GM15510 (cell line): Measurements from ENCODE around the gene GZF1.

Experiments
- POLR2A ChIP-seq: IDR thresholded peaks from 3 replicates; pipeline ENCODE4 v1.6.1; 2011; ENCODE audit warnings: borderline replicate concordance; ENCODE audit not compliant: insufficient read length; ENCODE audit errors: extremely low read depth

Gene GZF1

DNA sequence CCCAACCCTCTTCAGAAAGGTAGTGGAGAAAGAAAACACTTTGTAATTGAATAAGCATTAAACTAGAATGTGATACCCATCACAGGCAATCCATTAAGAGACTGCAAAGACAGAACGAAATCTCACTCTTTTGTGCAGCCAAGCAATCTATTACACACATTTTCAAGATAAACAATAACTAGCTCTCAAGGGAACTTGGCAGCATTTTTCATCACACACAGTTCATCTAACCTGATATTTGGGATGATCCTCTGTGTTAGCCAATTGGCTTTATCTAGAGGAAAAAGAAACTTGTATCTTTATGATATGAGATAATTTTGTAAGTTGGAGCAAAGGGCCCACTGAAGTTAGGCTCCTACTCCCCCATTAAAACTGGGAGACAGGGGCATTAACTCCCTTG lies 1.5 kb upstream of the GZF1 start:
- no peak for TF ChIP-seq POLR2A

DNA sequence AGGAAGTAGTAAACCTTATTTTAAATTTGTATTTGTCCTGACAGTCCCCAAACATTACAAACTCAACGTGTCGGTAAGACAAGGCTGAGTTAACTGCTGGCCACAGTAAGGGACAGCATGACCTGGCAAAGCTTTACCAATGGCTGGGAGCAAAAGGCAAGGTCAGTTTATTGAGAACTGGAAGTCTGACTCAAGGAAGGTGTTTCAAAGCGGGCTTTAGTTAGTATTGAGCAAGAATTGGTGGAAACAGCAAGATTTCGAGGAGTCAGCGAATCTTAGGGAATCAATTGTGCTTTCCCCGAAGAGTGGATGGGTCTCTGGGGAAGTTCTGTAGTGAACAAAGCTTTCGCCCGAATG lies 885 bp upstream of the GZF1 start:
- TF ChIP-seq POLR2A: no peak

DNA sequence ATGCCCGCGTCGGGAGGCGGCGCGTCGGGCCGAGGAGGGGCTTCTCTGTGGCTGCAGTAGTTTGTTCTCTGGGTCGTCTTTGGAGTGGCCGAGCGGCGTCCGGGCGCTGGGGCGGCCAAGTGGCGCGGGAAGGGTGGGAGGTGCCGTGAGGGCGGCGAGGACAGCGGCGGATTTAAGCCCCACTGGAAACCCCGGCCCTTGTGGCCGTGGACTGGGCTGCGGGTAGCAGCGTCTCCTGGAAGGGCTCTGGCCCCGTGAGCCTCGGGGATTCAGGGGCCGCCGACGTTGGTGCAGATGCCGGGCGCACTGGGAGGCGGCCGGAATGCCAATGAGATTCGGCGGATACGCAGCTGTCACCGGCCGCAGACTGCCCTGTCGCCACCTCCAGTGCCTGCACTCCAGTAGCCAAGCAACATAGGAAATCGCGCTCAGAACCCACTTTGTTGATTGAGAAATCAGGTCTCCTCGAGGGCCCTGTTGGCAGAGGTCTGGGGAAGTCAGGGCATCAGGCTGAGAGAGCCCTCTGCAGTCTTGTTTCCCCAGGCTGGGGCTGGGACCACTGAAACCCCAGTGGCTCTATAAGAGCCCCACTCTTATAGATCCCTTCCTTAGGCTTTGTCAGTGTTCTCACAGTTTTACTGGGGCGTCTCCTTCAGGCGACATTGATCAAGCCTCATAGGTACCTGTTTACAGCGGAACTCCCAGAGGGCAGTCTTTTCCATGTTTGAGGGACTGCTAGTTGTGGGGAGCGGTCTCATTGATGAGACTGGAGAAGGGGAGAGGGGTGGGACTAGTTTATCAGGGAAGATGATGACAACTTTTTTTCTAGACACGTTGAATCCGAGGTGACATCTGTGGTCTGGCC lies 642 bp downstream of the GZF1 start:
- no peak for TF ChIP-seq POLR2A

- TF ChIP-seq POLR2A: no peak
These were observed 1.3 kb downstream of the GZF1 start for GRCh38 chr20:23363257-23363649.

GRCh38 chr20:23365390-23366165 lies 3.6 kb downstream of the GZF1 start:
- TF ChIP-seq POLR2A: no peak

DNA sequence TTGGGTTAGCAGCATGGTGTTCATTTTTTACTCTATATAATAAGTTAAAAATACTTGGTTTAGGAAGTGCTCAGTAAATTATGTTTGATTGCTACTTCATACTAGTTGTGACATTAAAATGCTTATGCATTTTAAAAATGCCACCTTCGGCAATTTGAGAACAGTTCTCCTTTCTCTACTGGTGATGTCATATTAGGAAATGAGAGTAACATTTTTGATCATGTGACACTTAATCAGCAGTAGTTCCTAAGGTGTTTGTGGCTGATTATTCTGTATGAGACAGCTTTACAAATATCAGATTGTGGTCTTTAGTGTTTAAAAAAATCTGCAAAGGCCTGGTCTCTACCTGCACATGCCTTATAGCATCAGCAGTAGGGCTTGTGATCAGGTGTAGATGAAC lies 4.4 kb downstream of the GZF1 start:
- no peak for TF ChIP-seq POLR2A

GRCh38 chr20:23367770-23368169 lies 5.8 kb downstream of the GZF1 start:
- TF ChIP-seq POLR2A: no peak

GRCh38 chr20:23368316-23369071 lies 6.5 kb downstream of the GZF1 start:
- TF ChIP-seq POLR2A: no peak

DNA sequence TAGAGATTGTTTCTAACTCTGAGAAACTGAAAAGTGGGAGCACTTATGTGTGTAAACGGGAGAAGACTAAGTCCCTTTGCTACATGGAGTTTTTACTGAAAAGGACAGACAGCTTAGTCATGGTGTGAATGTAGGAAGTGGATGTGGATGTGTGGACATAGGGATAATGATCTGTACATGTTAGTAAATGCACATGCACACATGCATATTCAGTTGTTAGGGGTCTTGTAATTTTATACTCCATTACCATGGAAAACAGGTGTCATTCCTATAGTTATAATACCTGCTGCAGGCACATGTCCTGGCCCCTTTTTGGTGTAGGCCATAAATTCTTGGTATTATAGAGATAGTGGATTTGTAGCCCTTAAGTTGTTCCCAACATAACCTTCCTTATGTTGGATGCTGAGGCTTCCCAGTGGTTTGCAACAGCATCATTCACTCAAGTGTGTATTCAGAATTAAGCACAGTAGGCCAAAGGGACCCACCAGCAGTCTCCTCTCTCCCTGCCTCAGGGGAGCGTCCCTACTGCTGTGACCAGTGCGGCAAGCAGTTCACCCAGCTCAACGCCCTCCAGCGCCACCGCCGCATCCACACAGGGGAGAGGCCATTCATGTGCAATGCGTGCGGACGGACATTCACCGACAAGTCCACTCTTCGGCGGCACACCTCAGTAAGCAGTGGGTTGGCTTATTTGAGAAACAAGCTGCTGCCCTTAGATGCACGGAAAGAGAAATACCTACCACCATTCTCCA lies 7.3 kb downstream of the GZF1 start:
- TF ChIP-seq POLR2A: no peak

GRCh38 chr20:23370274-23370673 lies 8.3 kb downstream of the GZF1 start:
- TF ChIP-seq POLR2A: no peak

DNA sequence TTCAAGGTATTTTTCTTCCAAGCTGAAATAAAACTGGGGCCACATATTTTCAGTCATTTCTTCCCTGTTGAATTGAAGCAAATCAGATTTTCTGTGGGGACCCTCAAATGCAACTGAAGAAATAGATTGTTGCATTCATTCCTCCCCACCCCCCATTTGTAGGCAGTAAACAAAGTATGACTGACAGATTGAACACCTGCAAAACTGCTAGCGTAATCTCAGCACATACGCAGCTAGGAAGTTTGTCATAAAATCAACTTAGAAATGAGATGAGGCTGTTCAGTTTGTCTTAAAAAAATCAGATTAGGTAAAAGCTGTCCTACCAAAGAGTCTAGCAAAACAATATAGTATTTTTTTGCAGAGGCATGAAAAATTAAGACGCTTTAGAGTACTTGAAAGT lies 8.9 kb downstream of the GZF1 start:
- no peak for TF ChIP-seq POLR2A

DNA sequence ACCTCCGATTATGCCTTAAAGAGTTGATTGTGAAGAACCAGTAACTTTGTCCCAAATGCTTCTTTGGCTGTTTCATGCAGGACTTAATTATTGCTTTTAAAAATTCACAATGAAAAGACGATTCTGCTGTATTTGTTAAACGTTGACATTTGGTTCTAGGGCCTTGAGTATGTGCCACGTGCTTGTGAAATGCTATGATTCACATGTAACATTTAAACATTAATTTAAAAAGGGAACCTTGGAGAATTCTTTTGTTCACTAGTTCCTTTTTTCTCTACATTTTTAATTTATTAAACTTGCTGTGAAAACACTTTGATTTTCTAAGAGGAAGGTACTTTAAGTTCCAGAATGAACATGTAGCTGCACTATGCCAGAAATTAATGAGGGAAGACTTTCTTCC lies 9.5 kb downstream of the GZF1 start:
- TF ChIP-seq POLR2A: no peak

GRCh38 chr20:23374441-23374840 lies 12.5 kb downstream of the GZF1 start:
- TF ChIP-seq POLR2A: no peak

GRCh38 chr20:23375827-23376226 lies 13.8 kb downstream of the GZF1 start:
- no peak for TF ChIP-seq POLR2A

- no peak for TF ChIP-seq POLR2A
These were observed 17.8 kb downstream of the GZF1 start for GRCh38 chr20:23379772-23380171.

DNA sequence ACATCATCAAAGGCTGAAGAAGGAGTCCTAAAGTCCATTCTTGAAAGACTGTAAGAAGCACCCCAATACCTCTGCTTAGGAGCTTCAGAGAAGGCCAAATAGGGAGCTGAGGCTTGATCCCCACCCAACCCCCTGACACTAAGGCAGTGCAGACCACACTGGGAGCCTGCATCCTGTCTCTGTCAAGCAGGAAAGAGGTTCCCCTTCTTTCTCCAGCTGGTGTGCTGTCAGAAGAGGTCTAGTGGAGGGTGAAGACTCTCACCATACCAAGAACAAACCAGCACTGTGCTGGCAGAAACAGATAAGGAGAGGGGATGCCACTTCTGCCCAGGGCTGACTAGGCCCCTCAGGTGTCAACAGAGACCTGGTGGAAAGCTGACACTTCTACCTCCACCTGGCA lies 19.9 kb downstream of the GZF1 start:
- TF ChIP-seq POLR2A: no peak
